ENCODE results near the gene RNF7. TPM values are rescaled to one million over a fixed set of nuclear protein-coding genes. Genes with fewer than 3 reads are reported as not detected.
"Not testable (repeated sequence)": the region's sequence is repeated elsewhere in the genome, so short reads cannot be mapped to it uniquely, and the experiment has no call there.

Gene RNF7
- total RNA-seq, 2 donors from 2014 or later = 114 to 125 TPM

DNA sequence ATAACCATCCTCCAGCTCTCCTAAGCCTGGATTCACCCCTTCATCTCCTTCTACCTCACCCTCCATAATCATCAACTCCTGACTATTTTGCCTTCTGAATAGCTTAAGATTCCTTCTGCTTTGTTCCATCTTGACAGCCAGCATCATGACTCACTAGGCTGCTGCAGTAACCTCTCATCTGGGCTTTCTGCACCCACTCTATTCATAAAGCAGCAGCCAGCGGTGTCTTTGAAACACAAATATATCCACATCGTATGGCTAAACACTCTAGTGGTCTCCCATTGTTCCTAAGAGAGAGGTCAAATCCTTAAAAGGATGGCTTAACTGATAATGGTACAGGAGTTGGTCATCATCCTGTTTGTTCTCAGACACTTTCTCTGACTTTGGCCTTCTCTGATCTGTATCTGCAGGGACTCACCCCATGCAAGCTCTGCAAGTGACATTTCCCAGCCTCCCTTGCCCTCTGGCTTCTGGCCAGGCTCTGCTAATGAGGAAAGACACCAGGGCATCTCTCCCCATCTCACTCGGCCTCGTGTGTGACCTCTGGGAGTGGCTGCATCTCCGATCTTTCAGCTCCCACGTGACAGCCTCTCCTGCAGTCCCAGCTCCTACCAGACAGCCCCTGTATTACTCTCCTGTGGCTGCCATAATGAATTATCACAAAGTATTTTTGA is 31.3 kb downstream of the RNF7 start:
- ATAC-seq = peak; percentile 50
- peak; percentile 28 to 37 for DNase-seq
- intact Hi-C loops (cut with DNase I, micrococcal nuclease) = no loop called here

DNA sequence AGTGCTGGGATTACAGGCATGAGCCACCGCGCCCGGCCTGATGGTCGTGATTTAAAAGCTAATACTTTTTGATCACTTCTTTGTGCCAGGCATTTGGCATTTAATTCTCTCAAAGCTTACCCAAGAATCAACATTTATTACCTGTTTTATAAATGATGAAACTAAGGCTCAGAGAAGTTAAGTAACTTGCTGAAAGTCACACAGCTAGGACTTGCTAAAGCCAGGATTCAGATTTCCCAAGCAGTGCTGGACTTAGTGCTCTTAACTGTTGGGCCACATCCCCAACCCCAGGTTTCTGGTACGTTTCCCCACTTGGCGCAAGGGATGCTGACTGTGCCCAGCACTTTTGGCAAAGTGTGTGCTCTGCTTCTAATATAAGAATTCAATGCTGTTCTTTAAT is 35.6 kb downstream of the RNF7 start:
- ATAC-seq (no peak), DNase-seq (no peak)
- intact Hi-C loops (cut with DNase I, micrococcal nuclease) = no loop called here

DNA sequence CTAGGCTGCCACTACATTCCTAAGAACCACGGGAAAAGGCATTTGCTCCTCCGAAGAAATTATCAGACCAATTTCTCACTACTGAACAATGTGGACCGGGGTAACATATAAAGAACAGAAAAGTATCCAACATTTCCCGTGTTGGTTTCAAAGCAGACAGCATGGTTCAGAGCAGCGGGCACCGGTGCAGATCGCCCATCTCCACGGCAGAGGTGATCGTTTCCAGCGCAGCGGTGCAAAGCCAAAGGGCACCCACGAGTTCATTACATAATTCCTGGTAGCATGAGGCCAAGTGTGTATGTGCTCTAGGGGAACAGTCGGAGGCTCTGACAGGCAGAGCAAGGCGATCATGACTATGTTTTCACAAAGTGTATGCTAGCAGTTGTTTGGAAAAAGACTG is 38.3 kb downstream of the RNF7 start:
- no peak for ATAC-seq
- DNase-seq = no peak
- intact Hi-C loops (cut with DNase I, micrococcal nuclease) = no loop called here

DNA sequence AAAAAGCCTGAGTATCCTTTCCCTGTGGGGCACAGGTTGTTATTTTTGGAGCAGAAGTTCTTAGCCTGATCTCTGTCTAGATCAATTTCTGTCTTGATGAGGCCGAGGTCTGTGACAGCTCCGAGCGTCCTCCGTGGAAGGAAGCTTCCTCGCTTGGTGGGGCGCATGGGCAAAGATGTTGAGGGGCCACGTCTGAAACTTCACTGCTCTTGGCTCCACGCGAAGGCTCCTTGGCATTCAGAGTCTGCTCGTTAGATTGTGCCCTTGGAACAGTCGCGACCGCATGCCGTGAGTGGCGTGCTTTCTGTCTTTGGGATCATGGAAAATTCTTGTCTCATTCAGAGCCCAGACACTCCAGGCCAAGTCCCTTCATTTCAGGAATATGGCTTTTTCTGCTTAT is 38.8 kb downstream of the RNF7 start:
- intact Hi-C loops (cut with DNase I, micrococcal nuclease) = no loop called here
- DNase-seq (no peak), ATAC-seq (no peak)

DNA sequence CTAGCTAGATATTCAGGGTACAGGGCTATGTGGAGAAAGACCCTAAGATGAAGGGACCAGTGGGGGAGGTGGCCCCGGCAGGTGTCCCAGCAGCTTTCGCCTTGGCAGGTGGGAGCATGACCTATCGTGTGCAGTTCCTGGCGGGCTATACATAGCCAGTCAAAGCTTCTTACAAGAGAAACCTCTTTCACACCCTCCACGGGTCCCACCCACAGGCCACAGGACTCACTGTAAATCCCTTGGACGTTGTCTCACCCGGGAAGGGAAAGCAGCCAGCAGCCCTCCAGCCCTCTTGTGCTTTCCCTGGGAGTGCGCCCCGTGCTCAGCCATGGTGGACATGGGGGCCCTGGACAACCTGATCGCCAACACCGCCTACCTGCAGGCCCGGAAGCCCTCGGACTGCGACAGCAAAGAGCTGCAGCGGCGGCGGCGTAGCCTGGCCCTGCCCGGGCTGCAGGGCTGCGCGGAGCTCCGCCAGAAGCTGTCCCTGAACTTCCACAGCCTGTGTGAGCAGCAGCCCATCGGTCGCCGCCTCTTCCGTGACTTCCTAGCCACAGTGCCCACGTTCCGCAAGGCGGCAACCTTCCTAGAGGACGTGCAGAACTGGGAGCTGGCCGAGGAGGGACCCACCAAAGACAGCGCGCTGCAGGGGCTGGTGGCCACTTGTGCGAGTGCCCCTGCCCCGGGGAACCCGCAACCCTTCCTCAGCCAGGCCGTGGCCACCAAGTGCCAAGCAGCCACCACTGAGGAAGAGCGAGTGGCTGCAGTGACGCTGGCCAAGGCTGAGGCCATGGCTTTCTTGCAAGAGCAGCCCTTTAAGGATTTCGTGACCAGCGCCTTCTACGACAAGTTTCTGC is 40.1 kb downstream of the RNF7 start:
- intact Hi-C loops (cut with DNase I, micrococcal nuclease) = no loop called here
- DNase-seq (no peak), ATAC-seq (no peak)

DNA sequence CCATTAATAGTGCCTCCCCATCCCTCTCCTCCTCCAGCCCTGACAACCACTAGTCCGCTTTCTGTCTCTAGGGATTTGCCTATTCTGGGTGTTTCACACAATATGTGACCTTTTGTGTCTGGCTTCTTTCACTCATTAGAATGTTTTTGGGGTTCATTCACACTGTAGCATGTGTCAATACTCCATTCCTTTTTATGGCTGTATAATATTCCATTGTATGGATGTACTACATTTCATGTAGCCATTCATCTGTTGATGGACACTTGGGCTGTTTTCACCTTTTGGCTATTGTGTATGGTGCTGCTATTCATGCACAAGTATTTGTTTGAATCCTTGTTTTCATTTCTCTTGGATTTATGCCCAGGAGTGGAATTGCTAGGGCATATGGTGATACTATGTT is 41.6 kb downstream of the RNF7 start:
- ATAC-seq = no peak
- no peak for DNase-seq
- intact Hi-C loops (cut with DNase I, micrococcal nuclease) = no loop called here

DNA sequence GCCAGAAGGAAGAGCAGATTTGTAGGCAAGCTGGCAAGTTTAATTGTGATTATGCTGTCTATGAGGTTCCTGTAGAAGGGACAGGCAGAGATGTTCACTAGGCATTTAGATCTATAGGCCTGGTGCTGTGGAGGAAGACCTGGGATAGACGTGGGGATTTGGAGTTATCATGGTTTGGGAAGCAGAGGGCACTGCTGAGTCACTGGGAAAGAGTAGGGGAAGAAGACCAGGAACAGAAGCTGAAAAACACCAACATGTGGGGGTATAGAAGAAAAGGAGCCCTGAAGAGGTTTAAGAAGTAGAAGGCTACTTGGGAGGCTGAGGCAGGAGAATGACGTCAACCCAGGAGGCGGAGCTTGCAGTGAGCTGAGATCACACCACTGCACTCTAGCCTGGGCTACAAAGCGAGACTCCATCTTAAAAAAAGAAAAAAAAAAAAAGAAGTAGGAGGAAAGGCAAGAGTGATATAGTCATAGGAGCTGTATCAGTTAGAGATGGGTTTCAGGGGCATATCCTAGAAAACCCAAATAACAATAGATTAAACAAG is 44.4 kb downstream of the RNF7 start:
- DNase-seq (no peak), ATAC-seq (peak; percentile 86)
- intact Hi-C loops (cut with DNase I, micrococcal nuclease) = no loop called here

DNA sequence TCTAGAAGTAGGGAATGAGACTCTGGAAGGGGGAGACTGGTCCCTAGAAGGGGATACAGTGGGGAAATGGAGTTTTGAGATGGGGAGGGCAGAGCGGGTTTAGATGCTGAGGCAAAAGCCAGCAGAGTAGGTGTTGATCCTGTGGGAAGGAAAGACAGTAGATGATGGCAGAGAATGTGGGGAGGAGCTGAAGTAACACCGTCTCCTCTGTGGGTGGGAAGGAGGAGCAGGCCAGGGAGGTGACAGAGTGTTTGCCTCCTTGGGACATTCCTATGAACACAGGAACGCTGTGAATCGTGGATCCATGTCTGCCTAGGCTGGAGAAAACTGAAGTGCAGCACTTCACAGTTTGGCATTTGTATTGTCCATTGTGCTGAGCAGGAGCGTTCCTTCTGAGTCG is 45.5 kb downstream of the RNF7 start:
- intact Hi-C loops (cut with DNase I, micrococcal nuclease) = no loop called here
- ATAC-seq (no peak), DNase-seq (no peak)

DNA sequence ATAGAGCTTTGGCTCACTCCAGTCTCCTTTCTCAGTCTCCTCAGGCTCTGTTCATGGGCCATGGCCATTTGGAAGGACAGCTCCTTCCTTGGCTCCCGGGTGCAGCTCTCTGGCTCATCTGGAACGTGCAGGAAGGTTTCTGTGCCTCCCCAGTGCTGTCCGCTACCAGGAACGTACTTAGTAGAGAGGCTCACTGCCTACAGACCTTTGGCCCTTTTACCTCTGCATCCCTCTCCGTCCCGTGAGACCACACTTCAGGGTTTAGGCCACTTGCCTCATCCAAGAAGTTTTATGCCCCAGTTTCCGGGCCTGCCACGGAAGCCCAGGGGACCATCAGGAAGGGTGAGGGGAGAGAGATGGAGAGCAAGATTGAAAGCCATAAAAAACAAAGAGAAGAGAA is 46.0 kb downstream of the RNF7 start:
- no peak for DNase-seq
- intact Hi-C loops (cut with DNase I, micrococcal nuclease) = no loop called here
- ATAC-seq = no peak

DNA sequence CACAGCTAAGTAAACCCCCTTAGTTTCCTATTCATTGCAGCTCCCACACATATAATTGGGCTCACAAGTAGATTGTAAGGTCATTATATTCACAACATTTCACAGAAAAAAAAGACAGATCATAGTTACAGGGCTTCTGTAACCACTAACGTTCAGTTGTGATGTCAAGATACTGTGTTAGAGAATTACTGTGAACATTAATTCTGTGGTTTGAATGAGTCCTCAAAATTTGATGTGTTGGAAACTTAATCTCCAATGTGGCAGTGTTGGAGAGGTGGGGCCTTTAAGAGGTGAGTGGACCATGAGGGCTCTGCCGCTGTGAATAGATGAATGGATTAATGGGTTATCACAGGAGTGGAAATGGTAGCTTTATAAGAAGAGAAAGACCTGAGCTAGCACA is 46.4 kb downstream of the RNF7 start:
- no peak for DNase-seq
- intact Hi-C loops (cut with DNase I, micrococcal nuclease) = no loop called here
- no peak for ATAC-seq

DNA sequence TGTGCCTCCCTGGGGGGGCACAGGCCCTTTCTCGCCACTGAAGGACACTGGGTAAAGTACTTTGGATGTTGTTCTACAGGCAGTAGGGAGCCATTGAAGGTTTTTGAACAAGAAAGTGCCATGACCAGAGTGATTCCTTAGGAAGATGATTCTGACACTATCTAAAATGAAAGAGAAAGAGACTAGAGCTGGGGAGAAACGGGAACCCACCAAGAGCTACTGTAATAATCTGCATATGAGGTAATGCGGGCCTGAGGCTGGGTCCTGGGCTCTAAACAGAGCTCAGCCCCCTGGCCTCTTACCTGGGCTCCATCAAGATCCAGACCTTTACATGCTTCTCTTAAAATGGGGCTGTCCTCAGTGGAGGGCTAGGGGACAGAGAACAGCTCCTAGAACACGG is 50.1 kb downstream of the RNF7 start:
- intact Hi-C loops (cut with DNase I, micrococcal nuclease) = no loop called here
- DNase-seq (no peak), ATAC-seq (no peak)

DNA sequence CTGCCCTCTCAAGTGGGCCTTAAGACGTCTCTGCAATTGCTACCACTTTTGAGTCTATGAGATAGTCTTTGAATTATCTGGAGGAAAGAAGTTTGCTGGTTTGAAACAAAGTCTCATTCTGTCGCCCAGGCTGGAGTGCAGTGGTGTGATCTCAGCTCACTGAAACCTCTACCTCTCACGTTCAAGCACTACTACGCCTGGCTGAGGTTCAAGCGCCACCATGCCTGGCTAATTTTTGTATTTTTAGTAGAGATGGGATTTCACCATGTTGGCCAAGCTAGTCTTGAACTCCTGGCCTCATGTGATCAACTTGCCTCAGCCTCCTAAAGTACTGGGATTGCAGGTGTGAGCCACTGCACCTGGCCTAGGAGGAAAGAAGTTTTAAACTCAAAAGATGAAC is 50.7 kb downstream of the RNF7 start:
- ATAC-seq; DNase-seq; intact Hi-C loops (cut with DNase I, micrococcal nuclease): not testable (repeated sequence)

DNA sequence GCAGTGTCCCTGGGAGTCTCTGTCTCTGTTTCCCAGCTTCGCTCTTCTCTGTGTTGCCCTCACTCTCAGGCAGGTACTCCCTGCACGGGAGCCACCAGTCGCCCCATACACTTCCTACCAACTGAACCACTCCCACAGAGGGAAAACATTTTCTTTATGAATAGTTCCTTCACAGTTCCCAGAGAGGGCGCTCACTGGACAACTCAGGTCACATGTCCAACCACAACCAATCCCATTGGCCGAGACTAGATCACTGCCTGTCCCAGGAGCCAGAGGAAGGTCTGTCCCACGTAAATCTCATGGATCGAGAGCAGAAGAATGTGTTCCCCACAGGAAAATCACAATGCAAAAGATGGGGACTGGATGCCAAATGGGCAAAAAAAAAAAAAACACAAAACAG is 51.2 kb downstream of the RNF7 start:
- DNase-seq = no peak
- peak; percentile 45 for ATAC-seq
- intact Hi-C loops (cut with DNase I, micrococcal nuclease) = no loop called here

DNA sequence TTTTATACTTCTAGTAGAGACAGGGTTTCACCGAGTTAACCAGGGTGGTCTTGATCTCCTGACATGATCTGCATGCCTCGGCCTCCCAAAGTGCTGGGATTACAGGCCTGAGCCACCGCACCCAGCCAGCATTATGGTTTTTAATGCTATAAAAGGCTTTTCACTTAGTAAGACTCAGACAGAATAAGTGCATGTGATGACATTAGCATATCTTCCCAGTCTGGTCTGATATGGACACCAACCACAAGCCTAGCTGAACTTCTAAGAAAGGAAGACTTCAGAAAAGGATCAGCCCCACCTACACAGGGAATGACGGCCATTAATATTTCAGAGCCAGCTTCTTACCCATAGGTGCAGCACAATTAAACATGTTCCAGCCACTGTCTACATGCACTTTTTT is 52.1 kb downstream of the RNF7 start:
- ATAC-seq = no peak
- DNase-seq = no peak
- intact Hi-C loops (cut with DNase I, micrococcal nuclease) = no loop called here

DNA sequence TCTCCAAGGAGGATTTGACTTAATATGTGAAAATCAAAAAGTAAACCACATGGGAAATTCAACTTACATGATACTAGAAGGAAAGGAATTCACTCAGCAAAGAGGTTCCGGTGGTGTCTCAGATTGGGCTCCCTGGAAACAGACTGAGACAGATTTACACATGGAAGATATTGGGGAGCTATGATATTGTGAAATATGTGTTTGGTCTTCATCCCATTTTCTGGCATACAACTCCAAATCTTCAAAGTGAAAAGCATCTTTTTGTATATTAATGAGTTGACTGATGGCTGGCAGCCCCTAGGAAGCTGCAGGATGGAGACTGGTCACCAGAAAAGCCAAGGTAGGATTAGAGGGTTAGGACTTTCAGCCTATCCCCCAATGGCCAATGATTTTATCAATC is 54.4 kb downstream of the RNF7 start:
- DNase-seq (no peak), ATAC-seq (no peak)
- intact Hi-C loops (cut with DNase I, micrococcal nuclease) = no loop called here

DNA sequence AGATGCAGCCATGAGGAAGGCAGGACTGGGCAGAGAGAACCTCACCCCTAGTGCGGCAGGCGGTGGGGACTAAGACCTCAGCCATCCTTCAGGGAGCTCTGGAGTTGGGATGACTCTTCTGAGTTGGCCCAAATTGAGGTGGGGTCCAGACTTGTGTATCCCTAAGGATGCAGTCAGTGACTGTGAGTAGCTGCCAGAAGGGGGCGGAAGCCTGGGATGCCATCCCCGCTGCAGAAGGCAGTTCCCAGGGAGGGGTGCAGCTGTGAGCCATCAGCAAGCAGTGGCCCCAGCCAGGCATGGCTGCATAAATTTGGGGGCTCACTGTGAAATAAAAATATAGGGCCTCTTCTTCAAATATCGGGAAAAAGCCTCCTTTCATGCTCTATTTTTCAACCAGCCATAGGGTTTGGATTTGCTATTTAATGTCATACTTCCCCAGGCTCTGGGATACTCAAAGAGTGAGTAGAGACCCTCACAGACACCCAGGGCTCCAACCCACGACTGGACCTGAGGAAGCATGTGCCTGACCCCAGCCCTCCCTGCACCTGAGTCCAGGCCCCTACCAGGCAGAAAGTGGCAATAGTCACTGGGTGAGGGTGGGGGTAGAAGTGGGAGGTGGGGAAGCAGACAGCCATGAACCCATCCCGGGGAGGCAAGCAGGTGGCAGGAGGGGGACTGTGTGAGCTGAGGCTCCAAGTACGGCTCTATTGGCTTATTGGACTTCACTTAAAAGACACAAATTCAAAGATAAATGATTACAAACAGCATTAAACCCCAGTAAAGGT is 55.6 kb downstream of the RNF7 start:
- DNase-seq = no peak
- intact Hi-C loops (cut with DNase I, micrococcal nuclease) = no loop called here
- ATAC-seq = no peak

DNA sequence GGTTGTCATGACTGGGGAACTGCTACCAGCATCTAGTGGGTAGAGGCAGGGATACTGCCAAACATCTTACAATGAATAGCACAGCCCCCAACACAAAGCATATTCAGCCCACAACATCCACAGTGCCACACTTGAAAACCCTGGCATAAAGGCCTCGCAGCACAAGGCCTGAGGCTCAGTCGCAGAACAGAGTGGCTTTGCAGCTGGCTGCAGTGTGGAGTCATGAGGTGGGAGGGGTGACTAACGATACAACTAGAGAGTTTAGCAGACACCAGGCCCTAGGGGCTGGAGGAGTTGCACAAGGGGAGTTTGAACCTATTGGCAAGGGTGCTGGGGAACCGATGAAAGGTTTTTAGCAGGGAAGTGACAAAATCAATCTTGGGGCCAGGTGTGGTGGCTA is 57.2 kb downstream of the RNF7 start:
- intact Hi-C loops (cut with DNase I, micrococcal nuclease) = no loop called here
- DNase-seq = no peak
- ATAC-seq = no peak

DNA sequence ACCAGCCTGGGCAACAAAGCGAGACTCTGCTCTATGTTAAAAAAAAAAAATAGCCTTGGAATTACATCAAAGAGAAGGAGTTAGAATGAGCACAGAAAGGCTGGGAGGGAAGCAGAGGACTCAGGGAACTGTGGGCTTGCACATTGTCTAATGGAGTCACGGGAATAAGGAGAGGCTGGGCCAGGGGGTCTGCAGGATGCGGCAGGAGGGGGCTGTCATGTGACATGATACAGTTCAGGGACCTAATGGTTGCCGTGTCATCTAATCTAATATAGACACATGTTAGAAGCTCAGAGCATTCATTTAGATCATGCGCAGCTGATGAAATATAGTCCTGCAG is 57.6 kb downstream of the RNF7 start:
- no peak for ATAC-seq
- no peak for DNase-seq
- intact Hi-C loops (cut with DNase I, micrococcal nuclease) = no loop called here

DNA sequence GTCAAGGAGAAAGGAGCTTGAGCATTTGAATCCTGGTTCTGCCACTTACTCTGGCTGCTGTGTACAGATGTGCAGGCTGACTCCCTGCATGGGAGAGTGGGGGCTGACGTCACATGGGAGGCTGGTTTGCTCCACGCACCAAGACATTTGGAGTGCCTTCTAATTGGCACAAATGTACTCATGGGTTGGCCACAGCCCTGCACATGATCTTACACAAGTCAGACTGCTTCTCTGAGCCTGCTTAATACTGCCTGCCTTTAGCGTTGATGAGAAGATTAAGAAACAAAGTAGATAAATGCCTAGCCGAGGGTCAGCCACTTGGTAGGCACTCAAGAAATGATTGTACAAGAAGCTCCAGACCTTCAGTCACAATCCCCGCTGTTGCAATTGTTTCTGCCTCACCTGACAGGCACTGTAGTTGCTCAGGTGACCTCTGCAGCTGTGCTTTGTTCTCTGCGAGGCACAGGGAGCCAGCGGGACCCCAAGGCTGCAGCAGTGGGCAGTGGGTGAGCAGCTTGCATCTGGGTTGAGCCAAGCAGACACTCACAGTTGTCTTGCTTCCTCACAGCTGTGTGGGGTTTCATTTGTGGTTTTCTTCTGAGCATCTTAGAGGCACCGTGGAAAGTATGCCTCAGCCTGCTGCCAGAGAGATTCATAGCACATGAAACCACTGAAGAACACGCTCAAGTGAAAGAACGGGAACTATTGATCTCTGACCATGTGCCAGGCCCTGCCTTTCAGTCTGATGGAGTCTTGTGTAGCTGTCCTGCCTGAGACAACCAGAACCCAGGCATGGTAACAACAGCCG is 58.2 kb downstream of the RNF7 start:
- intact Hi-C loops (cut with DNase I, micrococcal nuclease) = no loop called here
- ATAC-seq (peak; percentile 21), DNase-seq (peak; percentile 46 to 73)
